ENCODE results near the gene LARGE2.
"Not testable (repeated sequence)": the region's sequence is repeated elsewhere in the genome, so short reads cannot be mapped to it uniquely, and the experiment has no call there.

LARGE2 gene

DNA sequence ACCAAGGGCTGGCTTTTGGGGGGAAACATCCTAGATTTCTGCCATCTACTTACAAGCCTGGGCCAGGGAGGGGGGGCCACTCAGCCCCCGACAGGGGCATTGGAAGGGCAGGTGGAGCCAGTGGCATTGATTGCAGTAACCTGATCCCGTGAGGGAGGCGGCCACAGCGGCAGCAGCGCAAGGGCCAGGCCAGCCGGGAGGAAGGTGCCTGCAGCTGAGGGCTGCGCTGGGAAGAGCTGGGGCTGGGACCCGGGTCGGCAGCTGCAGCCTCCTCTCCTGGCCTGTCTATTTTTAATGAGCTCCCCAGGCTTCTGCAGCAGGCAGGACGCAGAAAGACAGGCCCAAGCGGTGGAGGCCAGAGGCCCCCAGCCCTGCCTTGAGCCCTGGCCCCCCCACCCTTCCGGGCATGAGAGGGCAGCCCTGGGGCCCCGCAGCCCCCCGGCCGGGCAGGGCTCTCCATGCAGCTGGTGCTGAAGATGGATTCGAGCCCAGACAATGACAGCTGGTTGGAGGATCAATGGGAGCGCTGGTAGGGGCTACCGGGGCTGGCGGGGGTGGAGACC lies 26.0 kb upstream of the LARGE2 start:
- DNase-seq (ENCODE audit: low spot score) = peak; percentile 83

- DNase-seq (ENCODE audit: low spot score) = no peak
Measured at GRCh38 chr11:45897556-45897955, 24.9 kb upstream of the LARGE2 start.

GRCh38 chr11:45899086-45899447 lies 23.4 kb upstream of the LARGE2 start:
- DNase-seq (ENCODE audit: low spot score) = no peak

- peak; percentile 92 for DNase-seq (ENCODE audit: low spot score)
Measured at GRCh38 chr11:45899448-45900174, 22.8 kb upstream of the LARGE2 start.

GRCh38 chr11:45900175-45900800 lies 22.2 kb upstream of the LARGE2 start:
- DNase-seq (ENCODE audit: low spot score) = not testable (repeated sequence)

- no peak for DNase-seq (ENCODE audit: low spot score)
Measured at GRCh38 chr11:45900916-45901617, 21.4 kb upstream of the LARGE2 start.

DNA sequence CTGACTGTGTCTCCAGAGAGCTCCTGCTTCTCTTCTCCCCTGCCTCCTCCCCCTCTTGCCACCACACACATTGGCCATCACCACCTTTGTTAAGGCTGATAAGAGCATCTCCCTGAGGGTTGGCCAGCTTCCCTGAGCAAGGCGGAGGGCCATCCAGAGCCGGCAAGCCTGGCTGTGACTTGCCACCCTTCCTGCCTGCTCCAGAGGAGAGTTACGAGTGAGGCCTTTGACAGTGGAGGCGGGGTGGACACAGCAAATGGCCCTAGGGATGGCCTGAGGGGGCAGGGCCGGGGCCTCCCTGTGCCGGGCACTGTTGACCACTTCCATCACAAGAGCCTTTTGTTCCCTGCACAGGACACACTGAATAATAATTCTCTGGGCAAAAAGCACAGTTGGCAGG lies 20.8 kb upstream of the LARGE2 start:
- DNase-seq (ENCODE audit: low spot score) = no peak

- DNase-seq (ENCODE audit: low spot score) = no peak
Measured at GRCh38 chr11:45902452-45903380, 19.7 kb upstream of the LARGE2 start.

GRCh38 chr11:45904309-45904915 lies 18.0 kb upstream of the LARGE2 start:
- no peak for DNase-seq (ENCODE audit: low spot score)

- DNase-seq (ENCODE audit: low spot score) = no peak
Measured at GRCh38 chr11:45905095-45905494, 17.4 kb upstream of the LARGE2 start.

GRCh38 chr11:45905576-45905975 lies 16.9 kb upstream of the LARGE2 start:
- DNase-seq (ENCODE audit: low spot score) = not testable (repeated sequence)

- DNase-seq (ENCODE audit: low spot score) = no peak
Measured at GRCh38 chr11:45906096-45906682, 16.3 kb upstream of the LARGE2 start.

DNA sequence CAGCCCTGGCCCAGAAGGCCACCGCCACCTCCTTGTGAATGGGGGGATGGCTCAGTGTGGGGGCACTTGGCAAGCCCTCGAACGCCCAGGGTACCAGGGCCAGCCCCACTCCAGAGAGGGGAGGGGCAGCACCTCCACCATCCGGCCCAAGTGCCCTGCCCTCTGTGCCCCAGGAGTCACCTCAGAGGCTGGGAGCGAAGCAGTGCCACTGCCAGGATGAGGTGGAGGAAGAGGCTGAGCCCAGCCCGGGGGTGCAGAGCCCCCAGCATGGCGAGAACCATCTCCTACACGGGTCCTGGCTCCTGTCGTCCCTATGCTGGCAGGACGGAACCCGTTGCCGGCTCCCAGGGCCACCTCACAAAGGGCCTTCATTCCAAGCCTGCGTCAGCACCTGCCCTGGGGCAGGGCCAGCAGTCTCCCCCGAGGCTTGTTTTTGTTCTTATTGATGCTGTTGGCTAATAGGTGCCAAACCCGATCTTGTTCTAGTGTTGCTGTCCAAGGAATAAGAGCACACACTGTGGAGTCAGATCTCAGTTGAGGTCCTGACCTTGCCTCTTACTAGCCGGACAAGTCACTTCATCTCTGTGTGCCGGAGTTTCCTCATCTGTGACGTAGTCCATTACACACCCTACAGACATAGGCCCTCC lies 15.4 kb upstream of the LARGE2 start, which contains the start of gene FREY1:
TSS of gene FREY1 (minus strand) at position 307 of the 647 bp plus-strand sequence. CDS start at position 281, 26 bp downstream.
- DNase-seq (ENCODE audit: low spot score) = no peak

DNA sequence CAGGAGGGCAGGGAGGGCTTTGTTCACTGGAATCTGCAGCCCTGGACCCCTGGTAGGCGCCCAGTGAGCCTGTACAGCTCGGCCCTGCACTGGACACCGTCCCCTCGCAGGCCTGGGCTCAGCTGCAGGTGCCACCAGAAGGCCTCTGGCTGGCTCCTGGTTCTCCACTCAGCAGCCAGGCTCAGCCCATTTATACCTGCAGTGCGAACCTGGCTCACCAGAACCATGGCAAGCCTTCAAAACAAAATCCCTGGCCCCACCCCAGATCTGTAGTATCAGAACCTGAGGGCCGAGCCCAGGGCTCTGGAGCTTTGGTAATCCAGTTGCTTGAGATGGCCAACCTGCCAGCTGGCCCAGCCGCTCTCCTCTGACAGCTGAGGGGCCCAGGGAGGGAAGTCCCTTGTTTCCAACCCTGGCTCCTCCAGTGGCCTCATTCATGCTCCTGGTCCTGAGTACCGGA lies 14.5 kb upstream of the LARGE2 start:
- DNase-seq (ENCODE audit: low spot score) = no peak

DNA sequence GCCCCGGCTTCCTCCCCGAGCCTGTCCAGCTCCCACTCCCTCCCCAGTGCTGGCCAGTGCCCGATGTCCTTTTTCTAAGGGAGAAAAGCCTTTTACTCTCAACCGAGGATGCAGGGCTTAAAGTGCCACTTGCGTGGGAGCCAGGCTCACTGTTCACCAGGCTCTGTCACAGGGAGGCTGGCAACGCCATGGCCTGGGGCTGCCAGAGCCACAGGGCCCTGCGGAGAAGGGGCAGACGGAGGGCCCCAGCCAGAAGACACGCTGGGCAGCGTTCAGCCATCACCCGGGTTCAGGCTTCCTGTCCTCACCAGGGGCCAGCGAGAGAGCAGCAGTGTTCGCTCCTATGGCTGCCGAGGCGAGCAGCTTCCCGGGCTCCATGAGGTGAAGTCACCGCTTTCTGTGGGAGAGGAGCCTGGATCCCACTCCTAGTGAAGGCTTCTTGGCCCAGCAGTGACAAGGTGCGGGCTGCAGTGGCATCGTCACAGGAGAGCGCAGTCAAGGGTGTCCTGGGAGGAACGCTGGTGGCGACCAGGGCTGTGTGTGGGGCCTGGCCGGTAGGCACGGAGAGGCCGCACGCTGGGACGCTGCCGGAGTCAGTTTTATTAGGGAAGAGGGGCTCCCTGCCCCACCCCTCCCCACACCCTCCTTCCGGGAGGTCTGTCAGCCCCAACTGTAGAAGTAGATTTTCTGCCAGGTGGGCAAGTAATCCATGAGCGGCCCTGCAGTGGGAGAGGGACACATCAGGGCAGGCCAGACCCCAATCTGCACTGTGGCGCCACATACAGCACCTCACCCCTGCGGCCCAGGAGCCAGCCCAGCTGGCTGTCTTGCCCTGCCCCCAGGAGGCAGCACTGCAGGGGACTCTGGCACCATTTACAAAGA lies 12.6 kb upstream of the LARGE2 start:
- DNase-seq (ENCODE audit: low spot score) = no peak

GRCh38 chr11:45910623-45911022 lies 11.8 kb upstream of the LARGE2 start:
- no peak for DNase-seq (ENCODE audit: low spot score)

DNA sequence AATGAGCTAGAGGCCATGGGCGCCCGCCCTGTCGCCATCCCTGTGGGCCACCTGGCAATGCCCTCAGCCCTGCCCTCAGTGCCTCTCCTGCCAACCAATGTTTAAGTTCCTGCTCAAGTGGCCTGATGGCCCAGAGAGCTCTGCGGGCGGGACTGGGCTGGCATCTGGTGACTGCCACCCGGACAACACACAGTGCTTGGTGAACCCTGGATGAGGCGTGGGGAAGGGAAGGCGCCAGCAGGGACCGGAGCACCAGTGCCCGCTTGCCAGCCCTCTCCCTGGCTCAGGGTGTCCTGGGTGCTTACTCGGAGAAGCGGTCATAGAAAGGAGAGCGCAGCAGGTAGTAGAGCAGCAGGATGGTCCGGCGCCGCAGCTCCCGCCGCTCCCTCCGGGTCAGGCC lies 8.9 kb upstream of the LARGE2 start:
- no peak for DNase-seq (ENCODE audit: low spot score)

- no peak for DNase-seq (ENCODE audit: low spot score)
Measured at GRCh38 chr11:45913942-45914635, 8.4 kb upstream of the LARGE2 start.

- DNase-seq (ENCODE audit: low spot score) = no peak
Measured at GRCh38 chr11:45915446-45915845, 7.0 kb upstream of the LARGE2 start.

Data from left forelimb (tissue), 1 donor.